Measurements from ENCODE around the gene TPH2. TPM values are rescaled to one million over a fixed set of nuclear protein-coding genes. Genes with fewer than 3 reads are reported as not detected.

The TPH2 gene
- total RNA-seq, 4 donors from 2014 or later, result not detected

DNA sequence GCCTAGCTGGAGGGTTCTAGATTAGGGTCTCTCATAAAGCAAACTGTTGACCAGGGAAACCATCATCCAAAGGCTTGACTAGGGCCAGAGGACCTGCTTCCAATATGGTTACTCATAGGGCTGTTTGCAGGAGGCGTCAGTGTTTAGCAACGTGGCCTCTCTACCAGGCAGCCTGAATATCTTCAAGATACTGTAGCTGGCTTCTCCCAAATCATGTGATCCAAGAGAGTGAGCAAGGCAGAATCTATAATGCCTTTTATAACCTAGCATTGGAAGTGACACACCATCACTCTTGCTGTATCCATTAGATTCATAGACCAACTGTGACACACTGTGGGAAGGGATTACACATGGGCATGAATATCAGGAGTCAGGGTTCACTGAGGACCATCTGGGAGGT is 17.3 kb downstream of the TPH2 start:
- no peaks in the 10 kb centered on the region for H3K36me3 ChIP-seq
- no peaks in the 10 kb centered on the region for H3K9me3 ChIP-seq
- H3K4me1 ChIP-seq, result no peaks in the 10 kb centered on the region
- DNase-seq (ENCODE audit: low spot score in 2 of 2), result no peak
- no peaks in the 10 kb centered on the region for H3K27me3 ChIP-seq
- no peak for TF ChIP-seq POLR2A (IDR thresholded peaks at IDR 0.05)
- TF ChIP-seq, protein P1, sequence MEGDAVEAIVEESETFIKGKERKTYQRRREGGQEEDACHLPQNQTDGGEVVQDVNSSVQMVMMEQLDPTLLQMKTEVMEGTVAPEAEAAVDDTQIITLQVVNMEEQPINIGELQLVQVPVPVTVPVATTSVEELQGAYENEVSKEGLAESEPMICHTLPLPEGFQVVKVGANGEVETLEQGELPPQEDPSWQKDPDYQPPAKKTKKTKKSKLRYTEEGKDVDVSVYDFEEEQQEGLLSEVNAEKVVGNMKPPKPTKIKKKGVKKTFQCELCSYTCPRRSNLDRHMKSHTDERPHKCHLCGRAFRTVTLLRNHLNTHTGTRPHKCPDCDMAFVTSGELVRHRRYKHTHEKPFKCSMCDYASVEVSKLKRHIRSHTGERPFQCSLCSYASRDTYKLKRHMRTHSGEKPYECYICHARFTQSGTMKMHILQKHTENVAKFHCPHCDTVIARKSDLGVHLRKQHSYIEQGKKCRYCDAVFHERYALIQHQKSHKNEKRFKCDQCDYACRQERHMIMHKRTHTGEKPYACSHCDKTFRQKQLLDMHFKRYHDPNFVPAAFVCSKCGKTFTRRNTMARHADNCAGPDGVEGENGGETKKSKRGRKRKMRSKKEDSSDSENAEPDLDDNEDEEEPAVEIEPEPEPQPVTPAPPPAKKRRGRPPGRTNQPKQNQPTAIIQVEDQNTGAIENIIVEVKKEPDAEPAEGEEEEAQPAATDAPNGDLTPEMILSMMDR (IDR thresholded peaks at IDR 0.05), result no peak
- no peak for TF ChIP-seq EP300 (IDR thresholded peaks at IDR 0.05)
- H3K27ac ChIP-seq, result no peak overlapping the region
- 65 to 85% methylated on average over 2 of the region's 2 CpGs for WGBS, 2 donors
- H3K4me3 ChIP-seq, result no peak overlapping the region

DNA sequence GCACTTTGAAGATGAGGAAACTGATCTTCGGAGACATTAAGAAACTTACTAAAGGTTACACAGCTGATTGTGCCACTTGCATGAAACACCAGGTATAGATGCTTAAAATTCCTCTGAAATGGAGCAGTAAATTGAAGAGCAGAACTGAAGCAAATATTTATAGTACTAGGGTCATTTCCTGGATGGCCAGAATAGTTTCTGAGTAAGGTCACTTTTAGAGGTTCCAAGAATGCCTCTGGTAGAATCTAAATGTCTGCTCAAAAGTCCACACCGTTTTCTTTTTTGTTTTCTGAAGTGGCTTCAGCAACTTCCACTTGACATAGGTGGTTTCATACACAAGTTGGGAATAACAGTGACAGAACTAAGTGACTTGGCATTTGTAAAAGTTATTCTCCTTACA is 19.4 kb downstream of the TPH2 start:
- Histone ChIP-seq H3K9me3 (no peaks in the 10 kb centered on the region), H3K27ac (no peak overlapping the region)
- 35 to 42% methylated on average over 2 of the region's 2 CpGs for WGBS, 2 donors

DNA sequence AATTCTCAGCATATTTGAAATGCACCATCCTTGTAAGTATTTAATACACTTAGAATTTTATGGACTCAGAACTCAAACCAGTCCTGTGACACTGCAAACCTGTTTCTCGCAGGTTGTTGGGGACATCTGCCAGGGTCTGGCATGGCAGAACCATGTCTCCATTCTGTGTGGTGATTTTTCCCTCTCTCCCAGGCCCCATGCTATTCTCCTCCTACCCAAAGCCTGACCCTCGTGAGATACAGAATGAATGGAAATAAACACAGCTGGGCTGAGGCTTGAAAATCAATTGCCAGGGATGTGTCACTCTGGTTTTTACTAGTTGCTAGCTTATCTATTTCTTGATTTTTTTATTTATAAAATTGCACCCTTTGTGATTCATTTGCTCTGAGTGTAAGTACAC is 19.8 kb downstream of the TPH2 start:
- 44 to 45% methylated on average over 2 of the region's 2 CpGs for WGBS, 2 donors
- no peak overlapping the region for H3K4me3 ChIP-seq
- no peaks in the 10 kb centered on the region for H3K4me1 ChIP-seq
- H3K9me3 ChIP-seq, result no peaks in the 10 kb centered on the region
- no peaks in the 10 kb centered on the region for H3K36me3 ChIP-seq
- no peak for DNase-seq (ENCODE audit: low spot score in 2 of 2)
- H3K27ac ChIP-seq, result no peak overlapping the region
- TF ChIP-seq EP300 (IDR thresholded peaks at IDR 0.05) (no peak), POLR2A (IDR thresholded peaks at IDR 0.05) (no peak)
- TF ChIP-seq, protein P1 (IDR thresholded peaks at IDR 0.05), result no peak
- H3K27me3 ChIP-seq, result no peaks in the 10 kb centered on the region

More for the DNA sequence above, 19.4 kb downstream of the TPH2 start:
- no peaks in the 10 kb centered on the region for H3K4me1 ChIP-seq
- H3K27me3 ChIP-seq, result no peaks in the 10 kb centered on the region
- TF ChIP-seq POLR2A (IDR thresholded peaks at IDR 0.05) (no peak), EP300 (IDR thresholded peaks at IDR 0.05) (no peak)
- TF ChIP-seq, protein P1 (IDR thresholded peaks at IDR 0.05), result no peak
- H3K36me3 ChIP-seq, result no peaks in the 10 kb centered on the region
- no peak overlapping the region for H3K4me3 ChIP-seq
- DNase-seq (ENCODE audit: low spot score in 2 of 2), result no peak

DNA sequence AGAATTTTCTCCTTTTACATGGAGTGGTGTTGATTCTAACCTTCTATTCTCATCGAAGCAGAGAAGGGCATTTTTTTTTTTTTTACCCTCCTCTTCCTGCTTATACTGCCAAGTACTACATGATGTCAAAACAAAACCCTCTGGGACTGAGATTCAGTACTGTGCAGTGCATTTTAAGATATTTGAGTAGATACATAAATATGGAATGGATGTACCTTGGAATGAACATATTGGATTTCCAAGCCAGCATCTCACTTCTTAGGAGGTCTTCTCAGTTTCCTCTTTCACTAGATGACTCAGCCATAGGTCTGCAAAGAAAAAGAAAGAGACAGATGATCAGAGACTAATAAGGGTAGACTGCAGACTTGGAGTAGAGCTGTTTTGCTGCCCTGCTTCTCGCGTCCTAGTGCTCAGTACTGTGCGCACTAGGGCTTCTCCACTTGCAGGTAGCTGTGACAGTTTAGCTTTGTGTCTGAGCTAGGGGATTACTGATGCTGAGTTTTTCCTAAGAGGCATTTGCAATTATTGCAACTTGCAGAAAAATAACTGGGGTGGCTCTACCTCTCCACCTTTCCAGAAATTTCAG is 20.4 kb downstream of the TPH2 start:
- TF ChIP-seq EP300 (IDR thresholded peaks at IDR 0.05), result no peak
- TF ChIP-seq, protein P1 (IDR thresholded peaks at IDR 0.05), result no peak
- no peak for TF ChIP-seq POLR2A (IDR thresholded peaks at IDR 0.05)
- Histone ChIP-seq H3K9me3 (no peaks in the 10 kb centered on the region), H3K4me3 (no peak overlapping the region), H3K27me3 (no peaks in the 10 kb centered on the region), H3K4me1 (no peaks in the 10 kb centered on the region), H3K36me3 (no peaks in the 10 kb centered on the region), H3K27ac (no peak overlapping the region)
- DNase-seq (ENCODE audit: low spot score in 2 of 2), result no peak
- WGBS, 2 donors, result 69 to 73% methylated on average over 4 of the region's 4 CpGs

DNA sequence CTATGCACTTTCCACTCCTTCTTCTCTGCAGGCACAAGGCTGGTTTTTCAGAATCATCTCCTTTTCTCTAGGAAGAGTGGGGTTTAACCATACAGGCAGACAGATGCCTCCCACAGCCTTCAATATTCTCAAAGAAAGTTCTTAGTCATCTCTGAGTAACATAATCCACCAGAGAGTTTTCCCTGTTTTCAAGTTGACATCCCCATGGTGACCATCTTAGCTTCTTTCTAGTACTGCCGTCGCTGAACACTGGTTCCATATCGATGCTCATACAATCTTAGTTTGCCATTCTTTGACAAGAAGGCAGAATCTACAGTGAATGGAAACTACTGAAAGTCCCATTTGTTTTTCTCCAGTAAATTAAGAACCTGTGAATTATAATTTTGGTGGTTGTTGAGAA is 28.6 kb downstream of the TPH2 start:
- TF ChIP-seq EP300 (IDR thresholded peaks at IDR 0.05) (no peak), POLR2A (IDR thresholded peaks at IDR 0.05) (no peak)
- TF ChIP-seq, protein P1 (IDR thresholded peaks at IDR 0.05), result no peak
- Histone ChIP-seq H3K27me3 (no peaks in the 10 kb centered on the region), H3K4me3 (no peak overlapping the region), H3K9me3 (no peaks in the 10 kb centered on the region), H3K27ac (no peak overlapping the region), H3K36me3 (no peaks in the 10 kb centered on the region), H3K4me1 (no peaks in the 10 kb centered on the region)
- DNase-seq (ENCODE audit: low spot score in 2 of 2), result no peak
- 83 to 84% methylated on average over 3 of the region's 3 CpGs for WGBS, 2 donors
